GM13977 (cell line): ENCODE data around the gene PREX1.

ENCODE experiments used
- DNase-seq: peaks from one replicate; pipeline ENCODE4 v3.0.0; 2012; ENCODE audit warnings: low spot score
- in situ Hi-C: fragments of 300-500 bp; cut with MboI; formaldehyde crosslinking; loops from one replicate; pipeline ENCODE4 v1.12.0; 2022; ENCODE audit warnings: low sequenced_read_pairs, low pct_unique_long_range_greater_than_20kb, mixed read lengths, inconsistent platforms; ENCODE audit not compliant: unreplicated experiment
- TF ChIP-seq, protein P1 (sequence below): IDR thresholded peaks from 2 replicates; pipeline ENCODE4 v1.5.1; 2012; ENCODE audit warnings: mild to moderate bottlenecking, control low read depth; ENCODE audit not compliant: insufficient read depth; ENCODE audit errors: extremely low read depth, missing control alignments

PREX1 gene

GRCh38 chr20:48802216-48802615 is 25.6 kb downstream of the PREX1 start:
- DNase-seq = no peak
- in situ Hi-C loops = no loop called here
- TF ChIP-seq, protein P1, sequence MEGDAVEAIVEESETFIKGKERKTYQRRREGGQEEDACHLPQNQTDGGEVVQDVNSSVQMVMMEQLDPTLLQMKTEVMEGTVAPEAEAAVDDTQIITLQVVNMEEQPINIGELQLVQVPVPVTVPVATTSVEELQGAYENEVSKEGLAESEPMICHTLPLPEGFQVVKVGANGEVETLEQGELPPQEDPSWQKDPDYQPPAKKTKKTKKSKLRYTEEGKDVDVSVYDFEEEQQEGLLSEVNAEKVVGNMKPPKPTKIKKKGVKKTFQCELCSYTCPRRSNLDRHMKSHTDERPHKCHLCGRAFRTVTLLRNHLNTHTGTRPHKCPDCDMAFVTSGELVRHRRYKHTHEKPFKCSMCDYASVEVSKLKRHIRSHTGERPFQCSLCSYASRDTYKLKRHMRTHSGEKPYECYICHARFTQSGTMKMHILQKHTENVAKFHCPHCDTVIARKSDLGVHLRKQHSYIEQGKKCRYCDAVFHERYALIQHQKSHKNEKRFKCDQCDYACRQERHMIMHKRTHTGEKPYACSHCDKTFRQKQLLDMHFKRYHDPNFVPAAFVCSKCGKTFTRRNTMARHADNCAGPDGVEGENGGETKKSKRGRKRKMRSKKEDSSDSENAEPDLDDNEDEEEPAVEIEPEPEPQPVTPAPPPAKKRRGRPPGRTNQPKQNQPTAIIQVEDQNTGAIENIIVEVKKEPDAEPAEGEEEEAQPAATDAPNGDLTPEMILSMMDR = no peak

DNA sequence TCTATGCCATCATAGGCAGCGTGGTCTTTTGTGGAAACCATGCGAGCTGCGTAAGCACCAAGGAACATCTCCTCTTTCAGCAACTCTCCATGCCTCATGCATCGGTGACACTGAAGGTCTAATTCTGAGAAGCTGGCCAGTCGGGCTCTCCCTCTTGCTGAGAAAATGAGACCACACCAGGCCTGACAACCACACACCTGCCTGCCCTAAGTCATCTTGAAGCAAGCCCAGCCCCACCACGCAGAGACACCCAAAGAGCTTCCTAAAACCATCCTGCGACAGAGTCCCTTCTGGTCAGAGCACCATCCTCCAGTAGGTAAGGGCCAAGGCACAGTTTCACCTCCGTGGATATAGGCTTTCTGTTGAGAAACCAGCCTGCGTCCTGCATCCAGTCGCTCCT is 26.6 kb downstream of the PREX1 start:
- in situ Hi-C loops = no loop called here

DNA sequence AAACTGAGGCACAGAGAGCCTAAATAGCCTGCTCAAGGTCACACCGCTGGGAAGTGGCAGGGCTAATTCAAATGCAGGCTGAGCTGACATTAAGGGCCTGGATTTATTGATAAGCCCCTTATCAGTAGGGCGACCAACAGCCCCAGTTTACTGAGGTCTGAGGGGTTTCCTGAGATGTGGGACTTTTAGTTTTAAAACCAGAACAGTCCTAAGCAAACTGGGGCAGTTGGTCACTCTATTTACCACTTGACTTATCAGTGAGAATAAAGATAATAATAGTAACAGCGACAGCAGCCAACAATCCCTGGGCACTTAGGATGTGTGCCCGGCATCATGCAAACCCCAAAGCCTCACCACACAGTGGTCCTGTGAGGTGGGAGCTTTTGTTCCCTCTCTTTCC is 27.6 kb downstream of the PREX1 start:
- TF ChIP-seq, protein P1 = no peak
- in situ Hi-C loops = no loop called here
- no peak for DNase-seq

More for the DNA sequence above, 26.6 kb downstream of the PREX1 start:
- TF ChIP-seq, protein P1 = no peak
- no peak for DNase-seq

- in situ Hi-C loops = no loop called here
- DNase-seq = no peak
- TF ChIP-seq, protein P1 = no peak
These were observed 28.3 kb downstream of the PREX1 start for GRCh38 chr20:48799328-48800105.

- no peak for DNase-seq
- in situ Hi-C loops = no loop called here
- TF ChIP-seq, protein P1 = no peak
These were observed 29.7 kb downstream of the PREX1 start for GRCh38 chr20:48797850-48798747.

DNA sequence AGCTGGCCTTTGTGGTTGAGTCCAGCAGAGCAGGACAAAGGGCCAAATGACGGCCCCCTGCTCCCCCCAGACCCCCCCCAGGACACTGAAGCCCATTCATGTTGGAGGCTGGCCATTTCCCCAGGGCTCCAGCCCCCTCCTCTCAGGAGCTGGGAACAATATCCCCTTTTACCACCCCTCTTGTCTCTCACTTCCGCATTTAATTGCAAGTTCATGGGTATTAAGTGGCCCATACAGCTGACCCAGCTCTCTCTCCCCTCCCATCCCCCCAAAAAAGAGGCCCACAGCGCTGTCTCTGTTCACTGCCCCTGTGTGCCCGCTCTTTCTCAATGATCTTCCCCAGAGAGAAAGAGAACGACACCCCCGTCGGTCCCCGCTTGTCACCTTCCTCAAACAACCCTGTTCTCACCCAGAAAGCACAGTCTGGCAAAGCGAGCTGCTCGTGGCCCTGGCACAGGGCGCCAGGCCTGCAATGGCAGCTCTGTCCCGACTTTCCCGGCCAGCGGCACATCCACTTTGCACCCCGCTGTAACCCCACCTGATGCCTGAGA is 30.4 kb downstream of the PREX1 start:
- in situ Hi-C loops = no loop called here

More for the DNA sequence above, 30.4 kb downstream of the PREX1 start:
- TF ChIP-seq, protein P1 = no peak
- no peak for DNase-seq
